Neutrophil (primary cell): Measurements from ENCODE around the gene MPP2.

Experiments used
- H3K27ac ChIP-seq: fragments of 200-600 bp; sonication (generic); 2 replicates; pipeline ENCODE4 v1.5.1; 2016; ENCODE audit warnings: mild to moderate bottlenecking, moderate library complexity
- H3K27me3 ChIP-seq: fragments of 200-600 bp; sonication (generic); 2 replicates; pipeline ENCODE4 v1.6.0; 2016; ENCODE audit warnings: mild to moderate bottlenecking
- H3K36me3 ChIP-seq: fragments of 200-600 bp; sonication (generic); 2 replicates; pipeline ENCODE4 v1.5.1; 2017
- H3K4me1 ChIP-seq, 2 experiments: fragments of 200-600 bp in 1 of 2; sonication (generic) in 1 of 2; 1 replicate in 1 of 2; 2 replicates in 1 of 2; pipeline versions ENCODE4 v1.5.1 to v1.6.1; 2013 to 2016; ENCODE audit warnings: low read depth in 1 of 2, low read length in 1 of 2, mild to moderate bottlenecking in 1 of 2, moderate library complexity in 1 of 2; ENCODE audit not compliant: control insufficient read depth in 1 of 2, insufficient read depth in 1 of 2
- H3K4me3 ChIP-seq, 2 experiments: fragments of 200-600 bp in 1 of 2; sonication (generic) in 1 of 2; 1 replicate in 1 of 2; 2 replicates in 1 of 2; pipeline ENCODE4 v1.5.1; 2013 to 2016; ENCODE audit warnings: low read depth in 1 of 2, low read length in 1 of 2, mild to moderate bottlenecking in 1 of 2, moderate library complexity in 1 of 2
- H3K9me3 ChIP-seq: fragments of 200-600 bp; sonication (generic); 2 replicates; pipeline ENCODE4 v1.5.1; 2016
- TF ChIP-seq, protein P1 (sequence below): fragments of 200-600 bp; sonication (generic); IDR thresholded peaks from 2 replicates; pipeline ENCODE4 v1.5.1; 2016; ENCODE audit warnings: antibody characterized with exemption

The MPP2 gene

DNA sequence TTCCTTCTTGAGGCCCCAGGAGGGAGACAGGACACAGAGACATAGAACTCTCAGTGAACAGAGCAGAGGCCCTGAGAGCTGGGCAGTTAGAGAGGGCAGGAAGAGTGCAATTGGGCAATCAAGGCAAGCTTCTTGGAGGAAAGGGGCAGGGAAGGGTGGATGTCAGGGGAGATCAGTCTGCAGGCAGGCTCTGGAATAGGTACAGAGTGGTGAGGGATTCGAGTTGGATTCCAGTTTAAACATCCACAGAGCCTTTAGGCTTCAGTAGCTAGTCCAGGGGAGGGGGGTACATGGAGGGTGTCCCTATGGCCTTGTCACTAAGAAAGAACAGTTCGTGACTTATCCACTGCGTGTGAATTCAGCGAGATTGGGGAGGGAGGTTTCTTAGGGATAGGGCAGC lies 44.4 kb upstream of the MPP2 start:
- Histone ChIP-seq H3K4me1 (peaks cover 10 to 12% of the 10 kb centered on the region in 2 experiments), H3K27ac (no peak overlapping the region), H3K4me3 (no peak overlapping the region), H3K36me3 (no peaks in the 10 kb centered on the region), H3K9me3 (no peaks in the 10 kb centered on the region), H3K27me3 (peaks cover 44% of the 10 kb centered on the region)
- TF ChIP-seq, protein P1, sequence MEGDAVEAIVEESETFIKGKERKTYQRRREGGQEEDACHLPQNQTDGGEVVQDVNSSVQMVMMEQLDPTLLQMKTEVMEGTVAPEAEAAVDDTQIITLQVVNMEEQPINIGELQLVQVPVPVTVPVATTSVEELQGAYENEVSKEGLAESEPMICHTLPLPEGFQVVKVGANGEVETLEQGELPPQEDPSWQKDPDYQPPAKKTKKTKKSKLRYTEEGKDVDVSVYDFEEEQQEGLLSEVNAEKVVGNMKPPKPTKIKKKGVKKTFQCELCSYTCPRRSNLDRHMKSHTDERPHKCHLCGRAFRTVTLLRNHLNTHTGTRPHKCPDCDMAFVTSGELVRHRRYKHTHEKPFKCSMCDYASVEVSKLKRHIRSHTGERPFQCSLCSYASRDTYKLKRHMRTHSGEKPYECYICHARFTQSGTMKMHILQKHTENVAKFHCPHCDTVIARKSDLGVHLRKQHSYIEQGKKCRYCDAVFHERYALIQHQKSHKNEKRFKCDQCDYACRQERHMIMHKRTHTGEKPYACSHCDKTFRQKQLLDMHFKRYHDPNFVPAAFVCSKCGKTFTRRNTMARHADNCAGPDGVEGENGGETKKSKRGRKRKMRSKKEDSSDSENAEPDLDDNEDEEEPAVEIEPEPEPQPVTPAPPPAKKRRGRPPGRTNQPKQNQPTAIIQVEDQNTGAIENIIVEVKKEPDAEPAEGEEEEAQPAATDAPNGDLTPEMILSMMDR: no peak

DNA sequence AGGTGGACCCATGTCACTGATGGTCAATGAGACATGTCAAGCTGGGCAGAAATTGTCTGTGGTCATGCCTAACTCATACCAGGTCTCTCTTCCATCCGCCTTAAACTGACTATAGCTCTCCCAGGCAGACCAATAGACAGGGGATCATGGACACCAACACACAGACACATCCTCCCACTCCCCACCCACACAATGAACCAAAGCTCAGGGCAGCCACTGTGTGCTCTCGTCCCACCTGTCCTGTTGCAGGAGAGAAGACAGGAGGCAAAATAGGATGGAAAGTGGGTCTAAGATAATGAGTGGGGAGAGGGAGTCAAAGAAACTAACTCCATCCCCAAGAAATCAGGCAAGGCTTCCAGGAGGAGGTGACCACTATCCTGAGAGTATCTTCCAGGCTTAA lies 43.2 kb upstream of the MPP2 start:
- no peaks in the 10 kb centered on the region for H3K36me3 ChIP-seq
- TF ChIP-seq, protein P1: no peak
- no peak overlapping the region for H3K4me3 ChIP-seq
- no peak overlapping the region for H3K27ac ChIP-seq
- H3K9me3 ChIP-seq: no peaks in the 10 kb centered on the region
- H3K4me1 ChIP-seq: peaks cover 10 to 12% of the 10 kb centered on the region in 2 experiments
- peaks cover 44% of the 10 kb centered on the region for H3K27me3 ChIP-seq

DNA sequence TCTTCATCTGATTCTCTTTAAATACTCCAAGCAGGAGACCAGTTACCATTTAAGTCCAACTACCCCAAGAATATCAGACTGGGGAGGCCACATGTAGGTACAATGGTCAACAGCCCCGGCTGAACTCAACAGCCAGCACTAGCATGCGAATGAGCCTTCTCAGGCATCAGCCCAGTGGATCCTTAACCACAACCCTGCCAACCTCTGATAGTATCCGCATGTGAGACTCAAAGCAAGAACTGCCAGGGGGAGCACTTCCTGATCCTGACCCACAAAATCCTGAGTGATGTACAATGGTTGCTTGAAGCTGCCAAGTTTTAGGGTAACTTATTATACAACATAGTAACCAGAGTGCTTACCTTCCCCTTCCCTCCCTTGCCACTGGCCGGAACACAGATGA lies 42.4 kb upstream of the MPP2 start:
- H3K27ac ChIP-seq: no peak overlapping the region
- no peak overlapping the region for H3K4me3 ChIP-seq
- H3K36me3 ChIP-seq: no peaks in the 10 kb centered on the region
- TF ChIP-seq, protein P1: no peak
- peaks cover 39% of the 10 kb centered on the region for H3K27me3 ChIP-seq
- peaks cover 10 to 12% of the 10 kb centered on the region in 2 experiments for H3K4me1 ChIP-seq
- H3K9me3 ChIP-seq: no peaks in the 10 kb centered on the region

DNA sequence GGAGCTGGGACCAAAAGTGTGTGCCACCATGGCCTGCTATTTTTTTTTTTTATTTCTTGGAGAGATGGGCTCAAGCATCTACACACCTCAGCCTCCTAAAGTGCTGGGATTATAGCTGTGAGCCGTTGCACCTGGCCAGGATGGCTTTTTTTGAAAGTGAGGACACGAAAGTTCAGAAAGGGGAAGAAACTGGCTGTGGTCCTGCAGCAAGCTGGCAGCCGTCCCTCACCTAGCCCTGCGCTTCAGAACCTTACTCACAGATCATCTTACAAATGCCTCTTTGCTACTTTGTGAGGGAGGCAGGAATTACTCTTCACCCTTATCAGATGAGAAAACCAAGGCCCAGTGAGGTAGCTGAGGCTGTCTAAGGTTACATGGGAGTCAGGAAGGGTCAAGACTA lies 39.4 kb upstream of the MPP2 start:
- Histone ChIP-seq H3K36me3 (no peaks in the 10 kb centered on the region), H3K4me3 (no peak overlapping the region), H3K27ac (no peak overlapping the region), H3K4me1 (peaks cover 0 to under 1% of the 10 kb centered on the region in 2 experiments), H3K27me3 (peaks cover 9% of the 10 kb centered on the region), H3K9me3 (no peaks in the 10 kb centered on the region)
- TF ChIP-seq, protein P1: no peak

DNA sequence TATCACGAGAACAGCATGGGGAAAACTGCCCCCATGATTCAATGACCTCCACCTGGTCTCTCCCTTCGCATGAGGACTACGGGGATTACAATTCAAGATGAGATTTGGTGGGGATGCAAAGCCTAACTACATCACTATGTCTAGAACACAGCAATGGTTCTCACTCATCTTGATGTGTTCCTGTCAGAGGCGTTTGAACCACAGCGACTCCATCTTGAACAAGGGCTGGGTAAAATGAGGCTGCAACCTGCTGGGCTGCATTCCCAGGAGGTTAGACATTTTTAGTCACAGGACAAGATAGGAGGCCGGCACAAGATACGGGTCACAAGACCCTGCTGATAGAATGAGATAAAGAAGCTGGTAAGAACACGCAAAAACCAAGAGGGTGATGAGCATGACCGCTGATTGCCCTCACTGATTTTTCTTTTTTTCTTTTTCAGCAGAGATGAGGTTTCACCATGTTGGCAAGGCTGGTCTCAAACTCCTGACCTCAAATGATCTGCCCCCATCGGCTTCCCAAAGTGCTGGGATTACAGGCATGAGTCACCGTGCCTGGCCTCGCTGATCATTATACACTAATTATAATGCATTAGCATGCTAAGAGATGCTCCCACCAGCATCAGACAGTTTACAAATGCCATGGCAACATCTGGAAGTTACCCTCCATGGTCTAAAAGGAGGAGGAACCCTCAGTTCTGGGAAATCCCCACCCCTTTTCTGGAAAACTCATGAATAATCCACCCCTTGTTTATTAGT lies 37.9 kb upstream of the MPP2 start:
- no peak overlapping the region for H3K27ac ChIP-seq
- TF ChIP-seq, protein P1: no peak
- no peak overlapping the region for H3K4me3 ChIP-seq
- no peaks in the 10 kb centered on the region for H3K9me3 ChIP-seq
- no peaks in the 10 kb centered on the region for H3K36me3 ChIP-seq
- H3K4me1 ChIP-seq: no peaks in the 10 kb centered on the region
- peaks cover 12% of the 10 kb centered on the region for H3K27me3 ChIP-seq
